Subcutaneous abdominal adipose tissue (tissue), 5 donors: ENCODE measurements around the gene SLC35F4.
A peak's percentile ranks its signal among the peaks of the same experiment; 100 is the strongest.

Experiments used
- H3K27ac ChIP-seq: one replicate; pipeline ENCODE4 v1.7.0; 2013; ENCODE audit warnings: low read depth, mild to moderate bottlenecking, inconsistent platforms, low read length, moderate library complexity
- H3K27me3 ChIP-seq, 5 donors: one replicate each; pipeline ENCODE4 v1.7.0; 2013; ENCODE audit warnings: low read length in 5 of 5, inconsistent platforms in 1 of 5; ENCODE audit not compliant: control insufficient read depth in 5 of 5, insufficient read depth in 4 of 5
- H3K36me3 ChIP-seq, 5 donors: one replicate each; pipeline ENCODE4 v1.7.0; 2013; ENCODE audit warnings: low read length in 5 of 5; ENCODE audit not compliant: control insufficient read depth in 5 of 5, insufficient read depth in 5 of 5
- H3K4me1 ChIP-seq, 5 donors: one replicate each; pipeline ENCODE4 v1.7.0; 2013; ENCODE audit warnings: low read length in 5 of 5, mild to moderate bottlenecking in 3 of 5, moderate library complexity in 1 of 5; ENCODE audit not compliant: control insufficient read depth in 5 of 5, insufficient read depth in 5 of 5
- H3K4me3 ChIP-seq, 5 donors: one replicate each; pipeline ENCODE4 v1.7.0; 2013; ENCODE audit warnings: low read length in 5 of 5, low read depth in 1 of 5
- H3K9ac ChIP-seq, 5 donors: one replicate each; pipeline ENCODE4 v1.7.0; 2013; ENCODE audit warnings: low read length in 5 of 5, mild to moderate bottlenecking in 4 of 5, moderate library complexity in 3 of 5
- H3K9me3 ChIP-seq, 5 donors: one replicate each; pipeline ENCODE4 v1.7.0; 2013; ENCODE audit warnings: low read length in 5 of 5; ENCODE audit not compliant: control insufficient read depth in 5 of 5
- donor health status: healthy.
- donor health status: healthy.
- donor health status: healthy.
- donor health status: healthy.
- donor health status: healthy.

Gene SLC35F4

DNA sequence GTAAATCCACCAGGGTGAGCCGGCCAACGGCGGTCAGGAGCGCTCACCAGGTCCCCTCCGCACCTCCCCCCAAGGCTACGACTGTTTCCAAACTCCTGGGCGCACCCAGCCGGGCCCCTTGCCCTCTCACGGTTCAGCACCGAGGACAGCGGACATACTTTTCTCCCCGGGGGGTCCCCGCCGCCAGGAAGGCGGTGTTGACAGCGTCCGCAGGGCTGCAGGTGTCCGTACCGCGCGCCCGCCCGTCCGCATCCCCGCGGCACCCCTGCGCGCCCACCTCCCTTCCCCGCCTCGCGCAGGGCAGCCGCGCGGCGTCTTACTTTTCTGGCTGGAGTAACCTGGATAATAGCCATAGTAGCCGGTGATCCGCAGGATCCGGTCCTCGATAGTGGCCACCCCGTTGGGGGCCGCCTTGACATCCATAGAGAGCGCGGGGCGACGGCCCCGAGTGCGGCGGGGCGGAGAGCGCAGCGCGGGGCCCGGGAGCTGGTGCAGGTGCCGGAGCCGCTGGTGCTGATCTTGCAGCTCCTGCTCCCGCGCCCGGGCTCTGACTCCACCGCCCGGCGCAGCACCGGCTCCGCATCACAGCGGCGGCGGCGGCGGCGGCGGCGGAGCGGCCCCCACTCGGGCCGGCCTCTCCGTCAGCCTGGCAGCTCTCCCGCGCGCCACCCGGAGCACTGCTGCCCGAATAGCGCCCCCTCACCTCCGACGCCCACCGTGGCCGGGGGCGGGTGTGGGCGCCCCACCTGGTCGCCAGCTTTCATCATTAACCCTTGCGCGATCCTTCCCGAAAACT lies at the start of gene SLC35F4:
Gene SLC35F4 (minus strand): TSS at position 690 of the 796 bp plus-strand sequence.
- H3K36me3 ChIP-seq, result no peaks in the 10 kb centered on the region
- no peak within 1 kb of the TSS for H3K27ac ChIP-seq
- no peaks in the 10 kb centered on the region for H3K9me3 ChIP-seq
- H3K9ac ChIP-seq, result no peak within 1 kb of the TSS
- H3K4me3 ChIP-seq, result peak within 1 kb of the TSS in 3 of 5 donors; percentile 2 to 34 (median 25)
- H3K4me1 ChIP-seq, result peaks cover 0 to 10% (median 6%) of the 10 kb centered on the region in 5 donors
- H3K27me3 ChIP-seq, result peaks cover 9 to 24% (median 16%) of the 10 kb centered on the region in 5 donors

- Histone ChIP-seq H3K9ac (no peak overlapping the region), H3K4me1 (no peaks in the 10 kb centered on the region), H3K27ac (no peak overlapping the region), H3K27me3 (no peaks in the 10 kb centered on the region), H3K36me3 (no peaks in the 10 kb centered on the region), H3K9me3 (peaks cover 0 to 3% (median 0%) of the 10 kb centered on the region in 5 donors), H3K4me3 (no peak overlapping the region)
Measured at GRCh38 chr14:57909626-57910025, 43.7 kb upstream of the SLC35F4 start.

DNA sequence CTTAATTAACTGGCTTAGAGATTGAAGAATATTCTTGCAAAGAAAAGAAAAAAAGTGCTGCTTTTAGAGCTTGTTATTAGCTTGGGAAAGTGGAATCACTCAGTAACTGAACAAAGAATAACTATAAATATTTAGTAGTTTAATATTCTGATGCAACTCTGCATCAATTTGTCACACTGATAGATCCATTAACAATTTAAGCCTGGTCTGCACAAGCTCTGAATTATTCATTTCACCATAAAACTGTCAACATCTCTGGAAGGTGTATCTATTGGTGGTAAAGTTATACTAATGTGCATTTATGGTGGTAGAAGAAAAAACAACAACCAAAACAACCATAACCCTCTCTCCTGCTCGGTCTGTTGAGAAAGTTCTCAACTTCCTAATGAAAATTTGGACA lies 38.1 kb upstream of the SLC35F4 start:
- H3K4me3 ChIP-seq, result no peak overlapping the region
- no peaks in the 10 kb centered on the region for H3K36me3 ChIP-seq
- no peaks in the 10 kb centered on the region for H3K4me1 ChIP-seq
- H3K27ac ChIP-seq, result no peak overlapping the region
- H3K27me3 ChIP-seq, result no peaks in the 10 kb centered on the region
- H3K9ac ChIP-seq, result no peak overlapping the region
- H3K9me3 ChIP-seq, result peaks cover 0 to 3% (median 0%) of the 10 kb centered on the region in 5 donors

GRCh38 chr14:57898837-57899572 lies 33.1 kb upstream of the SLC35F4 start:
- no peak overlapping the region for H3K27ac ChIP-seq
- H3K27me3 ChIP-seq, result no peaks in the 10 kb centered on the region
- no peaks in the 10 kb centered on the region for H3K4me1 ChIP-seq
- H3K9ac ChIP-seq, result no peak overlapping the region
- H3K4me3 ChIP-seq, result no peak overlapping the region
- no peaks in the 10 kb centered on the region for H3K36me3 ChIP-seq
- H3K9me3 ChIP-seq, result peaks cover 0 to 3% (median 0%) of the 10 kb centered on the region in 5 donors

- Histone ChIP-seq H3K4me1 (no peaks in the 10 kb centered on the region), H3K9ac (no peak overlapping the region), H3K9me3 (peaks cover 0 to 3% (median 0%) of the 10 kb centered on the region in 5 donors), H3K36me3 (no peaks in the 10 kb centered on the region), H3K27me3 (no peaks in the 10 kb centered on the region), H3K27ac (no peak overlapping the region), H3K4me3 (no peak overlapping the region)
Measured at GRCh38 chr14:57897144-57897748, 31.4 kb upstream of the SLC35F4 start.

GRCh38 chr14:57889245-57889644 lies 23.4 kb upstream of the SLC35F4 start:
- Histone ChIP-seq H3K36me3 (no peaks in the 10 kb centered on the region), H3K4me3 (no peak overlapping the region), H3K9me3 (no peaks in the 10 kb centered on the region), H3K27ac (no peak overlapping the region), H3K27me3 (no peaks in the 10 kb centered on the region), H3K4me1 (peaks cover 0 to 3% (median 0%) of the 10 kb centered on the region in 5 donors), H3K9ac (no peak overlapping the region)

DNA sequence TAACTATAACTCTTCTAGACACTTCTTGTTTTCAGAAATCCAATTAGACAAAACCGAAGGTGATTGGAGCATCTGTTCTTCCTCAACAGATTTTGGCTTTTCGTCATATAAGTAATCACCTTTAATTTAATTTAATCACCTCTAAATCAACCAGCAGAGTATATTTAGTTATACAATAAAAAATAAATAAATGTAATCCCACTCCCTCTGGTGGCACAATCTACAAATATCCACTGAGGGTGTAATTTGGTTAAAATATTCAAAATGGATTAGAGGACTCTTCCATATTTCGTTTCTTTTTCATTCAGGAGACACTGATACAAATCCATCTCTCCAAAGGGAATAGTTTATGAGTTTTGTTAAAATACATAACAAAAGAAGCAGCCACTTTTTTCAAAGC lies 18.3 kb upstream of the SLC35F4 start:
- Histone ChIP-seq H3K27me3 (no peaks in the 10 kb centered on the region), H3K4me3 (no peak overlapping the region), H3K4me1 (peaks cover 0 to 2% (median 0%) of the 10 kb centered on the region in 5 donors), H3K27ac (no peak overlapping the region), H3K36me3 (no peaks in the 10 kb centered on the region), H3K9me3 (no peaks in the 10 kb centered on the region), H3K9ac (no peak overlapping the region)

DNA sequence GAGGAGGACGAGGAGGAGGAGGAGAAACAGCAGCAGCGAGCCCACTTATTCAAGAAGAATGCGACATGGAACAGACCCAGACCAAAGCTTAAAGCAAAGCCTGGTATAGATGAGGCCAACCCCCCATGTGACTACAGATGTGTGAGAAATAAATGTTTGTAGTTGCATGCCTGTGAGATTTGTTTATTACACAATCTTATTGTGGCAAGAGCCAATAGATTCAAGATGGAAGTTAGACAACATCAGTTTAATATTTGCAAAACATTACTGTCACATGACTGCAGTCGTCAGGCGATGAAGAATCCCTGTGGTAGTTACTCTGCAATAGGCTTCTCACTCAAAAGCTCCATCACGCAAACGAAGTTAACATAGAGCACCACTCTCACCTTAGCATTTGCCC lies 17.2 kb upstream of the SLC35F4 start:
- Histone ChIP-seq H3K36me3 (no peaks in the 10 kb centered on the region), H3K27me3 (no peaks in the 10 kb centered on the region), H3K9ac (no peak overlapping the region), H3K4me1 (no peaks in the 10 kb centered on the region), H3K4me3 (no peak overlapping the region), H3K27ac (no peak overlapping the region), H3K9me3 (peaks cover 0 to 3% (median 0%) of the 10 kb centered on the region in 5 donors)

- Histone ChIP-seq H3K4me1 (no peaks in the 10 kb centered on the region), H3K27me3 (no peaks in the 10 kb centered on the region), H3K27ac (no peak overlapping the region), H3K9me3 (peaks cover 0 to 4% (median 0%) of the 10 kb centered on the region in 5 donors), H3K9ac (no peak overlapping the region), H3K36me3 (no peaks in the 10 kb centered on the region), H3K4me3 (no peak overlapping the region)
Measured at GRCh38 chr14:57879516-57879915, 13.6 kb upstream of the SLC35F4 start.

DNA sequence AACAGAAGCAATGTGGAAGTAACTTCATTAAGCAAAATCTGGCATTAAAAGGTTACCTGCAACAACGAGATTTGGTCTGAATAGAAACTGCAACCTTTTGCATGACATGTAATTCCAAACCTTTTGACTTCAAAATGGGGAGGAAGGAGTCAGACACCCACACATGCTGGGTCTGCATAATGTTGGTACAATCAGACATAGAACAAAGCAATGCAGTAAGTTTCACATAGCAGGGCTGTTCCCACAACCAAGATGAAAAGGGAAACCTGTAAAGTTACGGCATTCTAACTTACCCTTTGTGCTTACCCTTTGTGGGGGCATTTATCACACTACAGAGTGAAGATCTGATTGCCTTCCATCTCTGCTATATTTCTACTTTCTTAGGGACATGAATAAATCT lies 10.1 kb upstream of the SLC35F4 start:
- Histone ChIP-seq H3K4me3 (no peak overlapping the region), H3K27me3 (no peaks in the 10 kb centered on the region), H3K27ac (no peak overlapping the region), H3K36me3 (no peaks in the 10 kb centered on the region), H3K9me3 (peaks cover 0 to 4% (median 0%) of the 10 kb centered on the region in 5 donors), H3K9ac (no peak overlapping the region), H3K4me1 (no peaks in the 10 kb centered on the region)
